ENCODE measurements around the gene GPBAR1.

The GPBAR1 gene

DNA sequence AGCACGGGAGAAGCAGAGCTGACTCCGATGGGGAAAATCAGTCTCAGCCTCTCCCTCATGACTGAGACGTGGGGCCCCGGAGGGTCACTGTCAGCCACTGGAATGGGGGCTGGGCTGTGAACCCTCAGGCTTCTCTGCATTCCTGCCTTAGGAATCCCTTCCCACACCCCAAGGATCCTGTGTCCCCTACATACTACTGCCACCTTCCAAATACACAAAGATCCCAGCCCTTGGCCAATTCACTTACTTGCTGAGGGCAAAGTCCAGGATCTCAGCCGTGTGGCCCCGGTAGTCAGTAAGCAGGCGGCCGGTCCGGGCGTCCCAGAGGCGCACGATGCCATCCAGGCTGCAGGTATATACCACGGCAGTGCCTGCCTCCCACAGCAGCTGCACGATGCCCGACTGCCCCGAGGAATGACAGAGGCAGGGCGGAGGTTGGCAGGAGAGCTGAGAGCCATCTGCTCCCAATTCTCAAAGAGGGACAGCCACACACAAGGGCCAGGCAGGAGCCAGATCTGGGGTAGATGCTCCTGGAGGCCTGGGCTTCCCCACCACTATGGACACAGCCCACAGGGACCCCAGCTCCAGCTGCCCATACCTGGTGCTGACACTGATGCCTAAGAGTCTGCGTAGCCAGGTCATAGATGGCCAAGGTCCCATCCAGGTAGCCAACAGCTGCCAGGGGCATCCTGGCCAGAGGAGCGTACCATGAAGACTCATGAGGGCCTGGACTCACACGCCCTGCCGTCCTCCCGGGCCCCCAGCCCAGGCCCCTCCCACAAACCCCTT is 4.2 kb downstream of the GPBAR1 start:
- DNase-seq (ENCODE audit: low read depth): no peak
- H3K4me3 ChIP-seq (ENCODE audit: low read depth, low read length): no peak overlapping the region
- no peak for TF ChIP-seq MYC (IDR thresholded peaks at IDR 0.05; ENCODE audit: low read depth, low read length)
- TF ChIP-seq CTCF (IDR thresholded peaks at IDR 0.05; ENCODE audit: low read depth, low read length): no peak
- no peak for TF ChIP-seq POLR2A (IDR thresholded peaks at IDR 0.05; ENCODE audit: extremely low read depth, insufficient read length)
- TF ChIP-seq, protein P1, sequence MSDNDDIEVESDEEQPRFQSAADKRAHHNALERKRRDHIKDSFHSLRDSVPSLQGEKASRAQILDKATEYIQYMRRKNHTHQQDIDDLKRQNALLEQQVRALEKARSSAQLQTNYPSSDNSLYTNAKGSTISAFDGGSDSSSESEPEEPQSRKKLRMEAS (IDR thresholded peaks at IDR 0.05; ENCODE audit: low read depth, low read length): no peak

DNA sequence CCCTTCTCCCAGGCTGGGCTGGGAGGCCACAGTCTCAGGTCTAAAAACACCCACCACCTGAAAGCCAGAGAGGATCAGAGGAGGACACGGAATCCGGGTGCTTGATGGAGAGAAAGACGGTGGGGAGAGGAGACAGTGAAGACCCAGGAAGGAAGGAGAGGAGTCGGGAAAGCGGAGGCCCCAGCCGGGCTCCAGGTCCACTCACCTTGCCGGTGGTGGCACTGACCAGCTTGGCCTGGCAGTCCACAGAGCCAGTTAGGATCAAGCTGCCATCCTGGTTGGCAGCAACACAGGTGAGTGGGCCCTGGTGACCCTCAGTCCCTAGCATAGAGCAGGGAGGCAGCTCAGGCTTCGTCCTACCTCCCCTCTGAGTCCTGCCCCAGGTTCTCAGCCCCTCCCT is 4.8 kb downstream of the GPBAR1 start:
- DNase-seq (ENCODE audit: low read depth): no peak
- no peak overlapping the region for H3K4me3 ChIP-seq (ENCODE audit: low read depth, low read length)
- TF ChIP-seq MYC (IDR thresholded peaks at IDR 0.05; ENCODE audit: low read depth, low read length) (no peak), CTCF (IDR thresholded peaks at IDR 0.05; ENCODE audit: low read depth, low read length) (no peak), POLR2A (IDR thresholded peaks at IDR 0.05; ENCODE audit: extremely low read depth, insufficient read length) (no peak)
- TF ChIP-seq, protein P1 (IDR thresholded peaks at IDR 0.05; ENCODE audit: low read depth, low read length): no peak

DNA sequence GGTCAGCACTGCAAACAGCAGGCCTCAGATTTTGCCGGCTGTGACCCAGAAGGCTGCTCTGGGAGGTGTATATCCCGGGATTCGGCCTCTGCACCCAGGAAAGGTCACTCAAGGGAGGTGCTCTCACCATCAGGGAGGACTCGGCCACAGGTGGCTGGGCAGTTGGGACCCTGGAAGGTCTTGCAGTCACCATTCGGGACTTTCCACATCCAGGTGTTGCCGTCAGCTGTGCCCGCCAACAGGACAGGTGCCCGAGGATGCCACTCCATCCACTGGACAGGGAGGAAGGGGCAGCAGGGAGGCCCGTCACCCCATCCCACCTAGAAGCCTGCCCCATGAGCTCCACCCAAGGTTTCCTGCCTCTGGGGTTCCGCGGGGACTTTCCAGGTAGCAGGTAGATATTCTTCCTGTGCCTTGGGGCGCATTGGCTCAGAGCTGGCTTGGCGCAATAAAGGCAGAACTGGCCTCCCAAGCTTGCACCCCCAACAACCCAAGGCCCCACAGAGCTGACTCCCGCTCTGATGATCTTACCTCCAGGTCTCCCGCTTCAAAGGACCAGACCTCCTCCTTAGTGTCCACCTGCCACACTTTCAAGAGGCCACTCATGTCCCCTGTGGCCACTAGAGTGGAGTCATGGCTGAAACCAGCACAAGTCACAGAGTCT is 5.6 kb downstream of the GPBAR1 start:
- TF ChIP-seq, protein P1 (IDR thresholded peaks at IDR 0.05; ENCODE audit: low read depth, low read length): no peak
- TF ChIP-seq CTCF (IDR thresholded peaks at IDR 0.05; ENCODE audit: low read depth, low read length) (no peak), MYC (IDR thresholded peaks at IDR 0.05; ENCODE audit: low read depth, low read length) (no peak), POLR2A (IDR thresholded peaks at IDR 0.05; ENCODE audit: extremely low read depth, insufficient read length) (no peak)
- DNase-seq (ENCODE audit: low read depth): no peak

DNA sequence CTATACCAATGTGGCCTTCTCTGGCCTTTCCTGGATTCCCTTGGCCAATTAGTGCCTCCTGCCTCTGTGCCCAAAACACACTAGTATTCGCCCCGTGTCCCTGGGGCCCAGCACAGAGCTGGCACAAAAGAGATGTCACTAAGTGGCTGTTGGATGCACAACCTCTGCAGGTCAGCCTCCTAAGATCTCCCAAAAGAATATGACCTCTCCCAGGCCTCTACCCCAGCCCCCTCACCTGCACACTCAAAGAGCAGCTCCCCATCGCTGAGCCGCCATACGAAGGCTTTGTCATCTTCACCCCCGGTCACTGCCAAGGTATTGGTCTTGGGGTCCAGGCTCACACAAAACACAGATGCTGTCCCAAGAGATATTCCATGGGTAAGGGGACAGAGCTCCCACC is 6.4 kb downstream of the GPBAR1 start:
- no peak for DNase-seq (ENCODE audit: low read depth)
- no peak overlapping the region for H3K4me3 ChIP-seq (ENCODE audit: low read depth, low read length)
- TF ChIP-seq, protein P1 (IDR thresholded peaks at IDR 0.05; ENCODE audit: low read depth, low read length): no peak

More for the DNA sequence above, 5.6 kb downstream of the GPBAR1 start:
- H3K4me3 ChIP-seq (ENCODE audit: low read depth, low read length): no peak overlapping the region

DNA sequence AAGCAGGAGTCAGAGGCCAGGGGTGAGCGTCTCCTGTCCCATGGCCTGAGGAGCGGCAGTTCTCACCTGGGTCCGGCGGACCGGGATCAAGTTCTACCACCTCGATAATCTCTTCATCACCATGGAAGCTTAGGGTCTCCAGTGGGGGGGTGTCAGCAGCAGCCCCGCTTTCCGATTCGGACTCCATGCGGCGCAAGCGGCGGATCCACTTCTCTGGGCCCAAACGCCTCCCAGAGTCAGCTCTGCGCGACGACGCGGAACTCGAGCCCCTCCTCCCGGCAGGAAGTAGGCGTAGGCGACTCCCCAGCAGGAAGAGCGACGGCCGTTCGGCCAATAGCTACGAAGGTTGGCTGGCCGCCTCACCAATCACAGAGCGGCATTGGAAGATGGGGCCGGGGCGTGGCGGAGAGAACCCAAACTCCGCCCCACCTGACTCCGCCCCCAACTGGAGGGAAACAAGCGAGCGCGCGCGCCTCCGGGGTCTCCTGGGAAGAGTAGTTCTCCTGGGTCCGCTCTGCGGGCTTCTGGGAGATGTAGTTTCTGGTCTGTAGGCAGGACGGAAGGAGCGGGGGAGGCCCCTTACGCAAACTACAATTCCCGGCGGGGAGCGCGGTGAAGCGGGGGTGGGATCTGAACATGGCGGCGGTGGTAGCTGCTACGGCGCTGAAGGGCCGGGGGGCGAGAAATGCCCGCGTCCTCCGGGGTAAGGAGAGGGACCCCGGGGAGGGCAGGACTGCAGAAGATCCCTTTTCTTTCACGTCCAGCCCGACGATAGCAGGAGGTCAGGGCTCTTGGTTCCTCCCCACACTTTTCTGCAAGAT is 9.3 kb downstream of the GPBAR1 start, which contains the start of the genes AAMP and PNKD:
AAMP (minus strand) TSS at position 238 of the 821 bp plus-strand sequence; CDS start at position 187, 51 bp downstream.
PNKD (plus strand) TSS at position 620 of the 821 bp plus-strand sequence; CDS start at position 637, 17 bp downstream.
- peak; percentile 100 for DNase-seq (ENCODE audit: low read depth)
- H3K4me3 ChIP-seq (ENCODE audit: low read depth, low read length): peak within 1 kb of the TSS; percentile 91
- TF ChIP-seq POLR2A (IDR thresholded peaks at IDR 0.05; ENCODE audit: extremely low read depth, insufficient read length) (peak; percentile 85), CTCF (IDR thresholded peaks at IDR 0.05; ENCODE audit: low read depth, low read length) (no peak), MYC (IDR thresholded peaks at IDR 0.05; ENCODE audit: low read depth, low read length) (peak; percentile 44)
- TF ChIP-seq, protein P1 (IDR thresholded peaks at IDR 0.05; ENCODE audit: low read depth, low read length): peak; percentile 14; the same call in 1 of the 2 replicates

Measured in NB4 (cell line).